GM04503 (cell line): Measurements from ENCODE around the gene FLNB.
A peak's percentile ranks its signal among the peaks of the same experiment; 100 is the strongest.
"Not testable (repeated sequence)": the region's sequence is repeated elsewhere in the genome, so short reads cannot be mapped to it uniquely, and the experiment has no call there.

Experiments used
- DNase-seq: peaks from one replicate; pipeline ENCODE4 v3.0.0-alpha.2; 2012; ENCODE audit warnings: low read depth

The FLNB gene

DNA sequence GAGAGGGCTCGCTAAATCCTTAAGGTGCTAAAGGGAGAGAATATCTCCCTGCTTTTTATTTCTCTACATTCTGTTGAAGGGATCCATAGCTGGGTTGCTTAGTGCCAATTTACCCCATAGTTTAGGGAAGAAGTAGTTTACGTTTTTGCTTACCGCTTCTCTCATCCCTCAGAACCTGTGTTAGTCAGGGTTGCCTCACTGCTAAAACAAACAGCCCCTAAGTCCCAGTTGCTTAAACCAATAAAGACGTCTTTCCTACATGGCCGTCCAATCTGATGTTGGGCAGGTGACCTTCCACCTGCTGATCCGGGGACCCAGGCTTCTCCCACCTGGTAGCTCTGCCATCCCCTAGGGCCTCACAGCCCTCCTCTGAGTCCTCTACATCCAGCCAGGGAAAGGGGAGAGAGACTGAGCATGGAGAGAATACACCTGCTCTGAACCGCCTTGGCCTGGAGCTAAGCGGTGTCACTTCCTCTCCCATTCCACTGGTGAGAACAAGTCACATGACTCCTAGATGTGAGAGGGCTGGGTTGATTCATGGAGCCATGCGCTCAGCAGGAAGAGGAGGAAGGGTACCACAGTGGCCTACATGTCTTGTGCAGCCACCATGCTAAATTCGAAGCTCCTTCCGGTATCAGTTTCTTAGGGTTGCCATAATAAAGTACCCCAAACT lies 176.2 kb downstream of the FLNB start:
- no peak for DNase-seq

DNA sequence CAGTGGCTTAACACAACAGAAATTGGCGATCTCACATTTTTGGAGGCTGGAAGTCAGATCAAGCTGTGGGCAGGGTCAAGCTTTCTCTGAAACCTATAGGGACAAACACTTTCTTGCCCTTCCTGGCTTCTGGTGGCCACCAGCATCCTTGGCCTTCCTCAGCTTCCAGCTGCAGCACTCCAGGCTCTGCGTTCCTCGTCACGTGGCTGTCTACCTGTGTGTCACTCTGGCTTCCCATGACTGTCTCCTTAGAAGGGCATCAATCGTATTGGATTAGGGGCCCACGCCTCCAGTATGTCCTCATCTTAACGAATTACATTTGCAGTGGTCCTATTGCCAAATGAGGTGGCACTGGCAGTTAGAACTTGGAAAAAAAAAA lies 176.7 kb downstream of the FLNB start:
- DNase-seq: no peak

DNA sequence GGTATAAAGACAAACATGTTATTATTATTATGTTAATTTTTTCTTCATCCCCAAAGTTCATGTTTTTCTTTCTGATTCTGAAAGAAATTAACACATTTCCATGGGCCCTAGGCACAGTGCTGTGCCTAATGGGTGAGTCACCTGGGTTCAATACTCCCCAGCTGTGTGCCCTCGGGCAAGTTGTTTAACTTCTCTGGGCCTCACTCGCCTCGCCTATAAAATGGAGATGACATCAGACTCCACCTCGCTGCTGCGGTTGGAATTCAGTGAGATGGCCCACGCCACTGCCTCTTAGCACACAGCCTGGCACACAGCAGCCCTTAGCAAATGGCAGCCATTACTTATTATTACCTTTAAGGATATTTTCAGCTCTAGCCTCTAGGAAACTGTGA lies 179.9 kb downstream of the FLNB start:
- DNase-seq: no peak

- no peak for DNase-seq
These were observed 180.8 kb downstream of the FLNB start for GRCh38 chr3:58188921-58189451.

DNA sequence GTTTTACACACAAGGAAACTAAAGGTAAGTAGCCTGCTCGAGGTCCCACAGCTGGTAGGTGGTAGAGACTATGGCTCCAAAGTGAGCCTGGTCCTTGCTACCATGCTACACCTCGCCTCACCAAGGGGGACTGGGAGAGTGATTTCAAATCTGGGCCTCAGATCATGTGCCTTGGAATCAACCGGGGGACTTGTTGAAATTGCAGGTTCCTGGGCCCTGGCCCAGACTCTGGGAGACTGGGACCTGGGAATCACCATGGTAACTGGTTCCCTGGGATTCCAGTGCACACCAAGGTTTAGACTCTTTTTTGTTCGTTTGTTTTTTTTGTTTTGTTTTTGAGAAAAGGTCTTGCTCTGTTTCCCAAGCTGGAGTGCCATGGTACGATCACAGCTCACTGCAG lies 181.5 kb downstream of the FLNB start:
- no peak for DNase-seq

DNA sequence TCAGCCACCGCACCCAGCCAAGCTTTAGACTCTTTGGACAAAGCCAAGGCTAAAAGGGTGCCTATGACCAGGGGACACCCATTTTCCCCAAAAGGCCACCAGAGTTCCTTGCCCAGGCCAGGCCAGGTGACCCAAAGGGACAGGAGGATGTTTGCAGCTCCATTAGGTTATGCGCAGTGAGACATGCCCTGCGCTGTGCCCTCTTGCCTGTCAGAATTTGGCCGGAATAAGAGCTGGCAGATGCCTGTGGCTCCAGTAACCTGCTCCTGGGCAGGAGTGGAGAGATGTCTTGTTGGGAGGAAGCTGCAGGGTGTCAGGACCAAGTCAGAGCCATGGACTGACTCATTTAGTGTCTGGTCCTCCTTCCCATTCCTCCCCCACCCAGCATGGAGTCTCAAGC lies 182.1 kb downstream of the FLNB start:
- no peak for DNase-seq

DNA sequence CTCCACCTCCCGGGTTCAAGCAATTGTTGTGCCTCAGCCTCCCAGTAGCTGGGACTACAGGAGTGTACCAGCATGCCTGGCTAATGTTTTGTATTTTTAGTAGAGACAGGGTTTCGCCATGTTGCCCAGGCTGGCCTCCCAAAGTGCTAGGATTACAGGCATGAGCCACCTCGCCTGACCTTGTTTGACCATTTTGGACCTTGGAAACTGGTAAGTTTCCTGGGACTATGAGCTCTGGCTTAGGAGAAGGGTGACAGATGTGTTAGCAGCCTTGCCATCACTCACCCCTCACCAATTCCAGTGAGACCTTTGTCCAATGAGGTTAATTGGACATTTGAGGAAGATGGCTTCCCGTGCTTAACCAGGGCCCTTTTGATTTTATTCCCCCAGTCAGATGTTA lies 182.7 kb downstream of the FLNB start:
- DNase-seq: no peak

DNA sequence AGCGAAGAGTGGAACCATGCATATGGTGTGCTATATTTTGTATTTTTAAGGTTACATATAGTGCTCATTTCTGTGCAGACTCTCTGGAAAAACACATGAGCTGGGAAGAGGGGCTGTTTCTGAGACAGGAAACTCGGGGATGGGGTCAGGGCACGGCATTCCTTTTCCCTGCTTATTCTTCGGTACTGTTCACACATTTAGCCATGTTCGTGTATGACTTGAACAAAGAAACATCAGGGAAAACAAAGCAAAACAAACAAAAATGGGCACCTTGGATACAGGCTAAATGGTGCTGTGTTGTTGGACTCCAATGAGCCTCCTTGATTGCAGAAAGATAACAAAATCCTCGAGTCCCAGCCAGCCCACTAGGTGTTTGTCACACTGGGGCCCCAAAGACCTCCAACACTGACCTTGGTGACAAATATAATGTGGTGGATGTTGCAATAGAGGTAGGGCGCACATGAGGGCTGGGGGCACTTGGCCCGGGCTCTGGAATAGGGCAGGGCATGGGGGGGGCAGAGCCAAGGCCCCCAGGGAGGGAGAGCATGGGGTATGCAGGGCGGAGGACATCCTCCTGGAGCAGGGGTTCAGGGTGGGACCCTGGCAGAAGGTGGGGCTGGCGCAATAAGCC lies 183.3 kb downstream of the FLNB start:
- DNase-seq: no peak

DNA sequence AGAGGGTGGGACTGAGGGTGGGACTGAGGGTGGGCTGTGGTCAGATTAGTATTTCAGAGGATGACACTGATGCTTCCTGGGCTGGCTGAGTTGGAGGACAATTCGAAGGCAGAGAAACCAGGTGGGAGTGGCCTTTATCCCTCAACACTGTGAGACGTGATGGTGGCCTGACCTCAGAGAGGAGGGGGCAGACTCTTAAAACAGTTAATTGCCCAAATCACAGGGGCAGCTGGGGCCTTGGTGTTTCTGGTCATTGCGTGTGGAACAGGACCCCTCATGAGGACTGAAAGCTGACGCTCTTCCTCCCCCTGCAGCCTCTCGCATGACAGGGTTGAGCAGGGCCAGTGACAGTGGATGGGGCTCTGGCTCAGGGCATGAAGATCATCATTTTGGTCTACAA lies 183.8 kb downstream of the FLNB start:
- no peak for DNase-seq

GRCh38 chr3:58193682-58194407 lies 185.6 kb downstream of the FLNB start:
- DNase-seq: no peak

- DNase-seq: no peak
These were observed 189.4 kb downstream of the FLNB start for GRCh38 chr3:58197588-58197987.

- DNase-seq: no peak
These were observed 190.1 kb downstream of the FLNB start for GRCh38 chr3:58198362-58198761.

DNA sequence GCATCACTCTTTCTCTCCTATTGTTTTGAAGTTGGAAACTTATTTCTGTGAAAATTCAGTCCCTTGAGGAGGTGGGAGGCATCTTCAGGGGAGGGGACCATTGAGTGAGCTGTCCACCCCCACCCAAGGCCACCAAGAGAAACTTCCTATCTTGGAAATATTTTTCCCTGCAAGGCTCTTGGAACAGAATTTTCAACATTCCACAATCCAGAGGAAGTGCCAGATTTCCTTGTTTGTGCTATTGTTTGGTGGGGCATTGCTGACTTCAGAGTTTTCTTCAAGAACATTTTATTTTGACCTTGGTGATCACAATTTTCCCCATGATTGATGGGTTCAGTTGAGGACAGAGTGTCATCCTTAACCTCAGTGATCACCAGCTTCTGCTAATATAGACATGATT lies 190.6 kb downstream of the FLNB start:
- DNase-seq: no peak

DNA sequence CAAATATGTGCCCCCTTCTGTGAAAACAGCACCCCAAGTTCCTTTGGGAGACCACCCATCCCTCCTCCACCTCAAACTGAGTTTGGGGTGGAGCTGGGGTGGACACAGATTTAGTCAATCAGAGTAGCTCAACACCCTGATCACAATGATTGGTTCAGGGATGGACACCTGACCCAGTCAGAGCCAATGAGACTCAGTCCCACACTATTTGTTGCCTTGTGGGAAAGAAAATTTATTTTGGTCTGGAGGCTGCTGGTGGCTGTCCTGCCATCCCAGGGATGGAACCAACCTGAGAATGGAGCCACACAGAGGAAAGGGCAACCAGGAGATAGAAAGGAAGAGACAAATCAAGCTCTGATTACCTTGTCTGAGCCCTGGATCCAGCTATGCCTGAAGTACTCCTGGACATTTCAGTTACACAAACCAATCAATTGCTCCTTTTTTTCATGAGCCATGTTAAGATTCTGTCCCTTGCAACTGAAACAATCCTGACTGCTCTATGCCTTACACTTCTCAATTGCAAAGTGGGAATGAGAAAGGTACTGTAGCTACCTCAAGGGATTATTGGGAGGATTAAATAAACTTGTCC lies 192.0 kb downstream of the FLNB start:
- no peak for DNase-seq

DNA sequence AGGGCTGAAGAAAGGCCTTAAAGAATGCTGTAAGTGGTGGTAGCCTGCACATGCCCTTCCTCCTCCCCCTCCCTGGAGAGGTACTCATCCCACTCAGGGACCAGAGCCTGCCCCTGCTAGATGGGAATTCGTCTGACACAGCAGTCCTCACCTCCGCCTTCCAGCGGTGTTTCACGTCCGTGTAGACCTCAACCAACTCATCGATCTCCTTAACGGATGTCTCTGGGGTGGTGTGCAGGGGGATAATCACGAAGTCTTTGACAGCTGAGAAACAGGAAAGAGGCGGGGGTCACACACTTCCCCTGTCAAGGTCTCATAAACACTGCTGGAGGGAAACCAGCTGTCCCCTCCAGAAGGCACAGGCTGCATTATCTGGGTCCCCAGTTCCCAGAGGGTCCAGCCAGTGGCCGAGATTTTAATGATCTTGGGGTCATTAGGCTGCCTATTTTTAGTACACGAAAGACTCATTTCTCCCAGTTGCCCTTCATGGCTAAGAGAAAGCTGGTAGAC lies 192.7 kb downstream of the FLNB start:
- no peak for DNase-seq

DNA sequence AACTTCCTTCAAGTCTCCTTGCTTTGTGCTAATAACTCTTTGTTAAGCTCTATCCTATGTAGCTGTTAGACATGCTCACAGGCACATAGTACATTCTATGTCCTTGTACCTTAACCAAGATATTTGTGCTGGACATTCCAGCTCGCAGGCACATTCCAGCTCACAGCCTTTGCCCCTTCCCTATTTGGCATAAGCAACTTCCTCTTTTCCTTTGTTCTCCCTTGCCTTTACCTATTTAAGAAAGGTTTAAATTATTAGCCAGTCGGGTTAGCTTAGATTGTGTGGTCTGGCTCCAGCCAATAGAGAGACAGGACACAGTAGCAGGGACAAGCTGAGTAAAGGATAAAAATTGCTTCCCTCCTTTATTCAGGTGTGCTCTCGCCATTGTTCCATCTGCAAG lies 193.2 kb downstream of the FLNB start:
- DNase-seq: not testable (repeated sequence)

DNA sequence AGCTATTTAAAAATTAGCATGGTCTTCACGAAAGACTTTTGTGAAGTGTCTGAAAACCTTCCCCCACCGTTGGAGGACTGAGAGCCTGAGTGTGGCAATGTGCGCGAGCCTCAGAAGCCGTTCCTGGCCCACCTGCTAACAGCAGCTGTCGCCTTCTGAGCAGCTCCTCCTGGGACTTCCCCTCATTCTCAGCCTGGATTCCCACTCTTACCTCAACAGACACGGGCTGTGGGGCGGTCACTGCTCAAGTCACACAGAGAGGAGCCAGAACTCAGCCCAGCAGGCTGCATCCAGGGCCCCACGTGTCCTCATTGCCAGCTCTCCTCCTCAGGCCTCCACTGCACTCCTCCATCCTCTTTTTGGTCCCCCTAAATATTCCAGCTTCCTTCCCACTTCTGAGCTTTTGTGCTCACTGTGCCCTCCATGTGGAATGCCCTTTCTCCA lies 194.7 kb downstream of the FLNB start:
- no peak for DNase-seq

DNA sequence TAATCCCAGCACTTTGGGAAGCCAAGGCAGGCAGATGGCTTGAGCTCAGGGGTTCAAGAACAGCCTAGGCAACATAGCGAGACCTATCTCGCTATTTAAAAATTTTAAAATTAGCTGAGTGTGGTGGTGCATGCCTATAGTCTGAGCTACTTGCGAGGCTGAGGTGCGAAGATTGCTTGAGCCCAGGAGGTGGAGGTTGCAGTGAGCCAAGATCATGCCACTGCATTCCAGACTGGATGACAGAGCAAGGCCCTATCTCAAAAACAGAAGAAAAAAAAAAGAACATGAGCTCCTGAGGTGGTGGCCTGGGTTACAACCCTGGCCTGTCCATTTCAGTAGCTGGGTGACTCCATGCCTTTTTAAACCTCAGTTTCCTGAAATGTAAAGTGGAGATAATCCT lies 195.3 kb downstream of the FLNB start:
- no peak for DNase-seq

- DNase-seq: no peak
These were observed 196.5 kb downstream of the FLNB start for GRCh38 chr3:58204720-58205119.

- no peak for DNase-seq
These were observed 197.8 kb downstream of the FLNB start for GRCh38 chr3:58205981-58206380.

DNA sequence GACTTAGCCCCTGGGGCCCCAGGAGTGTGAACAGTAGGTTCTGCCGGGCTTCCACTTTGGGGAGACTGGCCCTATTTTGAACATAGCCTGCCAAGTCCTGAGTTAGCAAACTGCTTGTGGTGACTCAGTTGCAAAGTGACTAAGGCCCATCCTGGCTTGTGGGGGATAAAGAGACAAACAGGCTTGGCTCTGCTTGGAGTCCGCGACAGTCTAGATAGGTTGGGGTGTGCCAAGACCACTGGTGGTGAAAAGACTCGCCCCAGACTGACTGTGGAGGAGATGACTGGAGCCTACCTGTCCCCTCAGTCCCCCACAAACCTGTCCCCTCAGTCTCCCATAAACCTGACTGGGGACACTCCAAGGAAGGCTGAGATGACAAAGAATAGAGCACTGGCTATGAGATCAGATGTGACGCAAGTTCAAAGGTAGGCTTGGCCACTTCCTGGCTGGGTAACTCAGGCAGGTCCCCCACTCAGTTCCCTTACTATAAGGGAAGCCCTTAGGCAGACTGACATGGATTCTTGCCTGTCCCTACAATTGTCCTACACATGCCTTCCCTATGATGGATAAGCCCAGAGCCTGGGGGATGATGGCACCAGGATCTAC lies 198.3 kb downstream of the FLNB start:
- peak; percentile 42 for DNase-seq

- no peak for DNase-seq
These were observed 199.7 kb downstream of the FLNB start for GRCh38 chr3:58207954-58208353.
